Activated CD4-positive, alpha-beta memory T cell treated with anti-CD3 and anti-CD28 coated beads, Interleukin-2, amount 10 ng/mL, durations not matched to agents 7 days and 5 days (primary cell): ENCODE data around the gene HPS4. TPM values are rescaled to one million over a fixed set of nuclear protein-coding genes. Genes with fewer than 3 reads are reported as not detected.

Experiments
- CTCF ChIA-PET: fragments of 350-600 bp; sonication (Branson Sonifier 250); formaldehyde crosslinking; loops from one replicate; lab custom pipeline; 2021; ENCODE audit warnings: antibody characterized with exemption, inconsistent platforms; lab: Charles Lee
- POLR2A ChIA-PET: fragments of 350-600 bp; sonication (Branson Sonifier 250); formaldehyde crosslinking; loops from one replicate; lab custom pipeline; 2021; ENCODE audit warnings: antibody characterized with exemption; lab: Charles Lee
- DNase-seq: peaks from one replicate; pipeline ENCODE4 v3.0.0-alpha.2; 2020
- H3K27ac Mint-ChIP-seq: one replicate; pipeline ENCODE4 v1.8.0; 2021; ENCODE audit warnings: mild to moderate bottlenecking, mixed read lengths
- H3K27me3 Mint-ChIP-seq: one replicate; pipeline ENCODE4 v1.8.0; 2021; ENCODE audit warnings: mixed read lengths
- H3K36me3 Mint-ChIP-seq: one replicate; pipeline ENCODE4 v1.8.0; 2021; ENCODE audit warnings: low read depth, mixed read lengths
- H3K4me1 Mint-ChIP-seq: one replicate; pipeline ENCODE4 v1.8.0; 2021; ENCODE audit warnings: mixed read lengths
- H3K4me3 Mint-ChIP-seq: one replicate; pipeline ENCODE4 v1.8.0; 2021; ENCODE audit warnings: mild to moderate bottlenecking, mixed read lengths
- H3K9me3 Mint-ChIP-seq: one replicate; pipeline ENCODE4 v1.8.0; 2021; ENCODE audit warnings: mixed read lengths
- total RNA-seq, 2 experiments: library from RNA; stranded (reverse); gene quantifications; one replicate each; pipeline ENCODE4 v1.2.3, GENCODE V29; 2021

HPS4 gene
- total RNA-seq, 2 experiments from 2014 or later = 37.3 to 37.6 TPM

DNA sequence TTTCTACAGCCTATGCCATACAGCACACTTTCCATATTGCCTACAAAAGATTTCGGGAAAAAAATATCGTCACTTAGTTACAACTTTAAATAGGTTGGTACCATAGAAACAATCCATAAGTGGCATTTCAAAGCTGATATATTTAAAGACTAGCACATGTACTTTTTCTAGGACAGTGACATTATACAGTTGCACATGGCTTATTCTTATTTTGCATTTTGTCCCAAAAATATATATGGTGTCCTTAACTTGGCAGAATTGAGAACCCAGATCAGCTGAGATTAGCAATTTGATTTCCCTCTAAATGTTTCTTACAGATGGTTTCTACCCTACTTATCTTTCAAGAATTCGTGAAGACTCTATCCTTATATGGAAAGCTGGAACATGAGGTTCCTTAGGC is 32.3 kb upstream of the HPS4 start:
- Mint-ChIP-seq H3K27ac (no peak overlapping the region), H3K4me1 (peaks cover 37% of the 10 kb centered on the region), H3K4me3 (no peak overlapping the region), H3K9me3 (no peaks in the 10 kb centered on the region), H3K27me3 (no peaks in the 10 kb centered on the region), H3K36me3 (peaks cover 7% of the 10 kb centered on the region)
- ChIA-PET POLR2A (interaction anchor here (0.6 to 5.0 kb wide), 5 partner anchors 12 to 158 kb away, joined by 3 to 25 read pairs (median 3); partner anchors contain the start of genes HPS4 and SRRD), CTCF (interaction anchor here (0.7 to 5.8 kb wide), 3 partner anchors 14 to 150 kb away, joined by 3 to 38 read pairs (median 3); no protein-coding TSS in a partner anchor)
- DNase-seq = no peak

DNA sequence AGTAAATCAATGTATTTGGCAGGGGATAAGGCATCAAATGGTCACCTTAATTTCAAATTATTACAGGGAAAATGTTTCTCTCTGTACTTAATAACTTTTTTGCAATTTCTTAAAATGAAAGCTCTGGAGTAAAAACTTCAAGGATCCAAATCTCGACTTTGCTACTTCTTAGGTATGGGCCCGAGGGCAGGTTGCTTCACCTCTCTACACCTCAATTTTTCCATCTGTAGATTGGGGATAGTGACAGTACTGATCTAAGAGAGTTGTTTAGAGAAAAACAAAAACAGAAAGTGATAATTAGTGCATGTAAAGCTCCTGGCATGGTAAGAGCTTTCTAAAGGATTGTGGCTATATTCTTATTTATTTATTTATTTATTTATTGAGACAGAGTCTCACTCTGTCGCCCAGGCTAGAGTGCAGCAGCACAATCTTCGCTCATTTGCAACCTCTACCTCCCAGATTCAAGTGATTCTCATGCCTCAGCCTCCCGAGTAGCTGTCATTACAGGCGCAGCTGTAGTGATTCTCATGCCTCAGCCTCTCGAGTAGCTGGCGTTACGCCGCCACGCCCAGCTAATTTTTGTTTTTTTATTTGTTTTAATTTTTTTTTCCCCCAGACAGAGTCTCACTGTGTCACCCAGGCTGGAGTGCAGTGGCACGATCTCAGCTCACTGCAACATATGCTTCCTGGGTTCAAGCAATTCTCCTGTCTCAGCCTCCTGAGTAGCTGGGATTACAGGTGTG is 31.0 kb upstream of the HPS4 start:
- DNase-seq = no peak
- H3K27ac Mint-ChIP-seq = no peak overlapping the region
- no peak overlapping the region for H3K4me3 Mint-ChIP-seq
- H3K9me3 Mint-ChIP-seq = no peaks in the 10 kb centered on the region
- no peaks in the 10 kb centered on the region for H3K27me3 Mint-ChIP-seq
- POLR2A ChIA-PET = interaction anchor here (2.8 to 5.0 kb wide), 2 partner anchors 11 to 32 kb away, joined by 12 to 25 read pairs; partner anchors contain the start of genes HPS4 and SRRD
- CTCF ChIA-PET = interaction anchor here (1.7 to 5.8 kb wide), 2 partner anchors 12 to 21 kb away, joined by 3 to 38 read pairs; no protein-coding TSS in a partner anchor
- H3K36me3 Mint-ChIP-seq = peaks cover 18% of the 10 kb centered on the region
- H3K4me1 Mint-ChIP-seq = peaks cover 48% of the 10 kb centered on the region

DNA sequence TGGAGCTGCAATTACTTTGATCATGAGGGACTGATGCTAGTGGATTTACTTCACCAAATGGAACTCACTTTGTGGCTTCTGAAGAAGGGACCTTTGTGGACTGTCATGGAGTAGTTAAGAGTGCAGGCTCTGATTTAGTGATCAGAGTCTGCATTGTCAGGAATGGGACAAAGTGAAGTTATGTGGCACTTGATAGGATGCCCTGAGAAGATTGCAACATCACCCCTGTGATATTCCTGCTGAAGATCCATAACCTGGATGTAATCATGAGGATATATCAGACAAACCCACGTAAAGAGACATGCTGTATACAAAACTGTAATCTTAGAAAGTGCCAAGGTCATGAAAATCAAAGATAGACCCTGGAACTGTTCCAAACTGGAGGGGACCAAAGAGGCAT is 30.3 kb upstream of the HPS4 start:
- no peak for DNase-seq
- no peaks in the 10 kb centered on the region for H3K9me3 Mint-ChIP-seq
- ChIA-PET POLR2A (interaction anchor here (1.4 to 5.0 kb wide), 5 partner anchors 9 to 160 kb away, joined by 3 to 25 read pairs (median 7); partner anchors contain the start of genes HPS4 and SRRD), CTCF (interaction anchor here (0.6 to 5.8 kb wide), 3 partner anchors 11 to 149 kb away, joined by 3 to 38 read pairs (median 8); partner anchors contain the start of genes HPS4 and SRRD)
- H3K27ac Mint-ChIP-seq = no peak overlapping the region
- peaks cover 53% of the 10 kb centered on the region for H3K4me1 Mint-ChIP-seq
- H3K36me3 Mint-ChIP-seq = peaks cover 25% of the 10 kb centered on the region
- H3K4me3 Mint-ChIP-seq = peak overlapping the region; percentile 100
- no peaks in the 10 kb centered on the region for H3K27me3 Mint-ChIP-seq

DNA sequence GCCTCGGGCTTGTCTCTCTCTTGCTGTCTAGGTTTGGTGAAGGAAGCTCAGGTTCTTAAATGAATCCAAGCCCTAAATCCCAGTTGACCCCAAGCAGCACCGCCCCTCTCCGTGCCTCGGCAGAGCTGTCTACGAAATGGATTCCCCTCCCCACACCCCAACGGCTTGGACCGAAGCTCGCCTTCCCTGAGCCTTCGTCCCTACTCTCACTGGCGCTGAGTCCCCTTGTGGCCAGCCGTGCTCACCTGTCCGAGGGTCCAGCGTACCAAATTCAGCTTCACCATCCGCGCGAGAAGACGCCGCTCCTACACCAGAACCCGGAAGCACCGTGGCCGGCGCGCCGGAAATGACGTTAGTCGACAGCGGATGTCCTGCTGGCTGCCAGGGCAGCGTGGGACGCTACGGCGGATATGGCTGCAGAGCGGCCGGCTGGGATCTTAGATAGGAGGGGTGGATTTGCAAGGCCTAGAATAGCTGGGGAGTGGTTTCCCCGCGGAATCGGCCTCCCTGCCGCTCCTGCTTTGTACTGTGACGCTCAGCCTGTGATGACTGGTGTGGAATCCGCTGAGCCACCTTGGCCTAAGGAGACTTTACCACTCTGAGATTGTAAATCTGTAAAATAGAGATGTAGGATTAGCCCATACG is 28.7 kb upstream of the HPS4 start, which contains the start of gene TFIP11:
TFIP11 (minus strand) TSS at position 325 of the 645 bp plus-strand sequence. CDS start 2,201 bp downstream, outside the sequence.
- Mint-ChIP-seq H3K4me1 (peaks cover 53% of the 10 kb centered on the region), H3K27ac (peak within 1 kb of the TSS; percentile 89), H3K4me3 (peak within 1 kb of the TSS; percentile 100), H3K27me3 (no peaks in the 10 kb centered on the region), H3K36me3 (peaks cover 33% of the 10 kb centered on the region), H3K9me3 (no peaks in the 10 kb centered on the region)
- CTCF ChIA-PET = interaction anchor here (1.2 to 5.8 kb wide), 3 partner anchors 10 to 167 kb away, joined by 3 to 38 read pairs (median 8); partner anchors contain the start of genes HPS4 and SRRD
- peak; percentile 93 for DNase-seq
- POLR2A ChIA-PET = interaction anchor here (0.8 to 5.0 kb wide), 11 partner anchors 10 to 162 kb away, joined by 3 to 25 read pairs (median 6); partner anchors contain the start of genes HPS4 and SRRD

DNA sequence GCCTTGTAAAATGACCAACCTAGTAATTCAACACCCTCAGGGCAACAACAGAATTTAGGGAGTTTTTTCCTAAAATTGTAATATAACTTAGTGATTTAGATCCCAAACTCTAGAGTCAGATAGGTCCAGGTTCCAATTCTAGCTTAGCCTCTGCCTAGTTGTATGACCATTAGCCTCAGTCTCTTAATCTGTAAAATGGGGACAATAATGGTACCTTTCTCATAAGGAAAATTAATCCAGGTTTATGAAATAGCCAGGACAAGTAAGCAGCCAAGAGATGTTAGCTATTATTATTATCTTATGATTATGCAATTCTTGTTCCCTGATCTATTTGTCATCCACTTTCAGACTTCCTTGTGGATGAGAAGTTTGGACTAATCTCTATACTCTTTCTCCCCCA is 24.6 kb upstream of the HPS4 start:
- Mint-ChIP-seq H3K27ac (no peak overlapping the region), H3K9me3 (no peaks in the 10 kb centered on the region), H3K27me3 (no peaks in the 10 kb centered on the region), H3K4me1 (peaks cover 56% of the 10 kb centered on the region), H3K36me3 (peaks cover 65% of the 10 kb centered on the region), H3K4me3 (no peak overlapping the region)
- no peak for DNase-seq
- POLR2A ChIA-PET = no interaction called here
- CTCF ChIA-PET = no interaction called here

DNA sequence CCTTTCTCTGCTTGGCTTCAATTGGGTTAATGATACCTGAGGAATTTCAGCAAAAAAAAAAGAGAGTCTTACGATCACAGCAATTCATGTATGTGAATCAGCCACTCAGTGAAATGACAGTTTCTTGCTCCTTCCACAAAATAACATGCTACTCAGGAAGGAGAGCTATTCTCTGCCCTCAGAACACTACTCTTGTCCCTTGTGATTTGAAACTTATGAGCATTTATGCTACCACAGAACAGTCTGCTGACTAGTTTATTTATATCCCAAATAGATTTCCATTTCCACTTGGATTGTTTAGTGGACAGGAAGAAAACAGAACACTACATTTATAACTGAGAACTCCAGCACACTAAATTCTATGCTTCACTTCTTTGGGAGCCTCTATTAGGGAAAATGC is 20.2 kb upstream of the HPS4 start:
- no peak overlapping the region for H3K4me3 Mint-ChIP-seq
- CTCF ChIA-PET = interaction anchor here (0.5 to 4.7 kb wide), 30 partner anchors 10 to 175 kb away, joined by 3 to 47 read pairs (median 5); partner anchors contain the start of genes HPS4, MIAT, SRRD and TFIP11
- H3K27ac Mint-ChIP-seq = peak overlapping the region; percentile 94
- H3K9me3 Mint-ChIP-seq = no peaks in the 10 kb centered on the region
- no peaks in the 10 kb centered on the region for H3K27me3 Mint-ChIP-seq
- POLR2A ChIA-PET = interaction anchor here (0.7 to 8.7 kb wide), 10 partner anchors 9 to 255 kb away, joined by 3 to 61 read pairs (median 11); partner anchors contain the start of genes HPS4, SRRD and TFIP11
- no peak for DNase-seq
- peaks cover 70% of the 10 kb centered on the region for H3K36me3 Mint-ChIP-seq
- peaks cover 39% of the 10 kb centered on the region for H3K4me1 Mint-ChIP-seq

DNA sequence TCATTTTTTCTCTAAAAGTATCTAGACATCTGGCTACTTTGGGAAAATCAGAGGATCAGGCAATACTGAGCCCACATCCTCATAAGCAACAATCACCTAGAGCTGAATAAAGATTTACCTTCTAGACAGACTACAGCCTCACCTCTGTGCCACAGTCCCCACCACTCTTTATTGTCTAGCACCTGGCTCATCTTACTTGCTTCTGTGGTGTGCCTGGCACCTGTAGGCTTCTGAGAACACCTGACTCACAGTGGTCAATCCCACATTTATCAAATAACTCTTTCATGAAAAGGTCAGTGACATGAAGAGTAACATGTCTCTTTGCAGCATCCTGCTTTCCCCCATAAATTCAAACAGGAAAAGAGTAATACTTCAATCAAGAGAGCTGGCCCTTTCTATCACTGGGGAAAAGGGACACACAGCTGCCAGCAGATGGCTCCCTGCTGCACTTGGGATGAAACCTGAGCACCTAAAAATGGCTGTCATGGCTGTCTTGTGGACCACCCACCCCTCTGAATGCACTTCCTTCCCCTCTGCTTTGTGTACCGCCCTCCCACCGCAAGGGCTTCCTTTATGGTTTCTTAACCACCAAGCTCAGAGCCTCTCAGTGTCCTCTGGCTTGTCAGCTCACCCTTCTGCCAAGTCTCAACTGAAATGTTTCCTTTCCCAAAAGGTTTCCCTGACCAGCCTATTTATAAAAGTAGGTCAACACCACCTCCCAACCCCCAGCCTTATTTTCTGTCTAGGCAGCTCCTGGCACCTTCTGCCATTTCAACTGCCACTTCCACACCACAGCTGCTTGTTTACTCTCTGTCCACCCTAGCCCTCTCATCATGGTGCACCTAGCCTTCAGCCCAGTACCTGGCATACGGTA is 19.3 kb upstream of the HPS4 start:
- DNase-seq = peak; percentile 89
- Mint-ChIP-seq H3K9me3 (no peaks in the 10 kb centered on the region), H3K27me3 (no peaks in the 10 kb centered on the region), H3K4me1 (peaks cover 39% of the 10 kb centered on the region), H3K27ac (peak overlapping the region; percentile 94), H3K4me3 (peak overlapping the region; percentile 44), H3K36me3 (peaks cover 69% of the 10 kb centered on the region)
- CTCF ChIA-PET = interaction anchor here (0.7 to 4.7 kb wide), 33 partner anchors 8 to 176 kb away, joined by 3 to 47 read pairs (median 4); partner anchors contain the start of genes HPS4, MIAT, SRRD and TFIP11
- POLR2A ChIA-PET = interaction anchor here (0.8 to 8.7 kb wide), 15 partner anchors 8 to 208 kb away, joined by 3 to 61 read pairs (median 5); partner anchors contain the start of genes HPS4, SRRD and TFIP11

GRCh38 chr22:26501996-26502395 is 18.4 kb upstream of the HPS4 start:
- no peaks in the 10 kb centered on the region for H3K27me3 Mint-ChIP-seq
- POLR2A ChIA-PET = interaction anchor here (1.0 to 8.7 kb wide), 8 partner anchors 10 to 172 kb away, joined by 3 to 61 read pairs (median 6); partner anchors contain the start of genes HPS4, SRRD and TFIP11
- H3K4me1 Mint-ChIP-seq = peaks cover 42% of the 10 kb centered on the region
- peak overlapping the region; percentile 94 for H3K27ac Mint-ChIP-seq
- peaks cover 73% of the 10 kb centered on the region for H3K36me3 Mint-ChIP-seq
- no peaks in the 10 kb centered on the region for H3K9me3 Mint-ChIP-seq
- DNase-seq = no peak
- CTCF ChIA-PET = interaction anchor here (0.8 to 4.7 kb wide), 18 partner anchors 9 to 177 kb away, joined by 3 to 47 read pairs (median 8); partner anchors contain the start of genes HPS4, MIAT, SRRD and TFIP11
- no peak overlapping the region for H3K4me3 Mint-ChIP-seq

- Mint-ChIP-seq H3K27me3 (no peaks in the 10 kb centered on the region), H3K4me3 (no peak overlapping the region), H3K9me3 (no peaks in the 10 kb centered on the region), H3K27ac (no peak overlapping the region), H3K4me1 (peaks cover 36% of the 10 kb centered on the region), H3K36me3 (peaks cover 70% of the 10 kb centered on the region)
- no peak for DNase-seq
- CTCF ChIA-PET = interaction anchor here (1.1 kb wide), 1 partner anchor 8 kb away, joined by 3 read pairs; no protein-coding TSS in a partner anchor
- POLR2A ChIA-PET = interaction anchor here (8.7 kb wide), 1 partner anchor 16 kb away, joined by 61 read pairs; the partner anchor contains the start of genes HPS4 and SRRD
These were observed 15.7 kb upstream of the HPS4 start for GRCh38 chr22:26499188-26499703.

- Mint-ChIP-seq H3K27me3 (no peaks in the 10 kb centered on the region), H3K36me3 (peaks cover 69% of the 10 kb centered on the region), H3K4me3 (no peak overlapping the region), H3K9me3 (no peaks in the 10 kb centered on the region), H3K4me1 (peaks cover 21% of the 10 kb centered on the region), H3K27ac (no peak overlapping the region)
- POLR2A ChIA-PET = interaction anchor here (2.7 kb wide), 1 partner anchor 12 kb away, joined by 17 read pairs; the partner anchor contains the start of genes HPS4 and SRRD
- CTCF ChIA-PET = no interaction called here
- DNase-seq = no peak
These were observed 12.9 kb upstream of the HPS4 start for GRCh38 chr22:26496456-26496855.

DNA sequence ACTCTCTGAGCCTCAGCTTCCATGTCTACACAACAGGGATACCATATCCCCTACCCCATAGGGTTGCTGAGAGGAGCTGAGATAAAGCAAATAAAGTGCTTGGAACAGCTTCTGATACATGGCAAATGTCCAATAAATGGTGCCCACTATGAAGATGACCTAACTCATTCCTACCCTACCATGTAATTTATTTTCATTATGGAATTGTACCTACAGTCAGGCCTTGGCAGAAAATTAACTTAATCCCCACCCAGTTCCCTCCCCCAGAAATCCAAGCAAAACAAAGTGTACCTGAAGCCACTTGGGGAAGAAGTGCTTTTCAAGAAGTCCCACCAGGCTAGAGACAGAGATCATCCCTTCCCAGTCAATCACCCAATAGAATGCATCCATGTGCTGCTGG is 10.9 kb upstream of the HPS4 start:
- Mint-ChIP-seq H3K27ac (no peak overlapping the region), H3K4me1 (peaks cover 15% of the 10 kb centered on the region), H3K9me3 (no peaks in the 10 kb centered on the region), H3K27me3 (no peaks in the 10 kb centered on the region), H3K36me3 (peaks cover 73% of the 10 kb centered on the region), H3K4me3 (no peak overlapping the region)
- no peak for DNase-seq
- ChIA-PET CTCF (interaction anchor here (1.1 to 1.3 kb wide), 3 partner anchors 9 to 16 kb away, joined by 3 to 4 read pairs (median 3); no protein-coding TSS in a partner anchor), POLR2A (interaction anchor here (1.0 to 2.7 kb wide), 3 partner anchors 8 to 177 kb away, joined by 4 to 17 read pairs (median 7); partner anchors contain the start of genes HPS4 and SRRD)
